H9 (cell line): ENCODE results near the gene TSSK6. TPM values are rescaled to one million over a fixed set of nuclear protein-coding genes. Genes with fewer than 3 reads are reported as not detected.
A peak's percentile ranks its signal among the peaks of the same experiment; 100 is the strongest.

ENCODE experiments used
- DNase-seq: peaks from one replicate; pipeline ENCODE4 v3.0.0-alpha.2; 2017
- H2AFZ ChIP-seq: one replicate; pipeline ENCODE4 v1.6.1; 2013; ENCODE audit warnings: mild to moderate bottlenecking, low read length, control low read depth, moderate library complexity
- H2AK5ac ChIP-seq: 2 replicates; pipeline ENCODE4 v1.6.1; 2013; ENCODE audit warnings: low read length, control low read depth, mixed read lengths; ENCODE audit not compliant: insufficient read length
- H2BK120ac ChIP-seq: one replicate; pipeline ENCODE4 v1.6.1; 2013; ENCODE audit warnings: low read depth, mild to moderate bottlenecking, low read length, control low read depth, inconsistent platforms; ENCODE audit not compliant: poor library complexity, severe bottlenecking
- H2BK12ac ChIP-seq: 2 replicates; pipeline ENCODE4 v1.6.1; 2013; ENCODE audit warnings: low read length, control low read depth, mixed read lengths, low read depth; ENCODE audit not compliant: insufficient read length
- H2BK15ac ChIP-seq: 2 replicates; pipeline ENCODE4 v1.6.1; 2013; ENCODE audit warnings: low read depth, low read length, control low read depth
- H2BK20ac ChIP-seq: one replicate; pipeline ENCODE4 v1.6.1; 2013; ENCODE audit warnings: low read depth, mild to moderate bottlenecking, low read length, control low read depth, inconsistent platforms; ENCODE audit not compliant: poor library complexity, severe bottlenecking
- H2BK5ac ChIP-seq: 2 replicates; pipeline ENCODE4 v1.6.1; 2013; ENCODE audit warnings: low read length, control low read depth, mixed read lengths; ENCODE audit not compliant: insufficient read length
- H3K14ac ChIP-seq: 2 replicates; pipeline ENCODE4 v1.6.1; 2013; ENCODE audit warnings: low read length, control low read depth; ENCODE audit not compliant: insufficient read depth
- H3K18ac ChIP-seq: 2 replicates; pipeline ENCODE4 v1.6.1; 2013; ENCODE audit warnings: low read depth, mild to moderate bottlenecking, mixed read lengths, low read length, control low read depth; ENCODE audit not compliant: insufficient read length
- H3K23ac ChIP-seq: 2 replicates; pipeline ENCODE4 v1.6.1; 2013; ENCODE audit warnings: low read length, control low read depth, mixed read lengths, low read depth; ENCODE audit not compliant: insufficient read length
- H3K23me2 ChIP-seq: 2 replicates; pipeline ENCODE4 v1.6.1; 2013; ENCODE audit warnings: low read depth, mild to moderate bottlenecking, mixed read lengths, low read length, control low read depth; ENCODE audit not compliant: insufficient read length, poor library complexity, severe bottlenecking
- H3K27ac ChIP-seq: 2 replicates; pipeline ENCODE4 v1.5.1; 2013; ENCODE audit warnings: low read length, control low read depth, mixed read lengths, low read depth; ENCODE audit not compliant: insufficient read length
- H3K27me3 ChIP-seq: 2 replicates; pipeline ENCODE4 v1.6.1; 2013; ENCODE audit warnings: low read length, control low read depth, inconsistent platforms; ENCODE audit not compliant: insufficient read depth
- H3K4ac ChIP-seq: 2 replicates; pipeline ENCODE4 v1.6.1; 2013; ENCODE audit warnings: low read depth, mild to moderate bottlenecking, control low read depth, inconsistent platforms, low read length, moderate library complexity
- H3K4me1 ChIP-seq: 2 replicates; pipeline ENCODE4 v1.6.1; 2013; ENCODE audit warnings: low read length, control low read depth, inconsistent platforms; ENCODE audit not compliant: insufficient read depth
- H3K4me2 ChIP-seq: 2 replicates; pipeline ENCODE4 v1.6.1; 2013; ENCODE audit warnings: low read length, control low read depth, mixed read lengths; ENCODE audit not compliant: insufficient read length, insufficient read depth
- H3K56ac ChIP-seq: 2 replicates; pipeline ENCODE4 v1.6.1; 2013; ENCODE audit warnings: low read depth, mild to moderate bottlenecking, mixed read lengths, low read length, control low read depth; ENCODE audit not compliant: insufficient read length
- H3K79me1 ChIP-seq: 2 replicates; pipeline ENCODE4 v1.6.1; 2013; ENCODE audit warnings: low read depth, mild to moderate bottlenecking, moderate library complexity, low read length, control low read depth, inconsistent platforms; ENCODE audit not compliant: insufficient read depth, poor library complexity, severe bottlenecking
- H3K79me2 ChIP-seq: 2 replicates; pipeline ENCODE4 v1.6.1; 2013; ENCODE audit warnings: low read length, control low read depth, inconsistent platforms; ENCODE audit not compliant: insufficient read depth
- H3K9ac ChIP-seq: 2 replicates; pipeline ENCODE4 v1.6.1; 2013; ENCODE audit warnings: low read length, control low read depth, mixed read lengths; ENCODE audit not compliant: insufficient read length; ENCODE audit errors: extremely low read depth
- H3K9me3 ChIP-seq: one replicate; pipeline ENCODE4 v1.6.1; 2013; ENCODE audit warnings: low read depth, low read length, inconsistent platforms; ENCODE audit not compliant: control insufficient read depth
- H3T11ph ChIP-seq: one replicate; pipeline ENCODE4 v1.6.1; 2013; ENCODE audit warnings: mild to moderate bottlenecking, low read length, control low read depth, inconsistent platforms
- H4K20me1 ChIP-seq: one replicate; pipeline ENCODE4 v1.6.1; 2013; ENCODE audit not compliant: control insufficient read depth, insufficient read length, insufficient read depth
- H4K5ac ChIP-seq: 2 replicates; pipeline ENCODE4 v1.6.1; 2013; ENCODE audit warnings: low read depth, mild to moderate bottlenecking, mixed read lengths, low read length, control low read depth; ENCODE audit not compliant: insufficient read length
- H4K8ac ChIP-seq: replicated peaks from 2 replicates; pipeline ENCODE4 v1.6.1; 2013; ENCODE audit warnings: low read length, control low read depth, mixed read lengths, low read depth; ENCODE audit not compliant: insufficient read length
- H4K91ac ChIP-seq: 2 replicates; pipeline ENCODE4 v1.6.1; 2013; ENCODE audit warnings: low read depth, mild to moderate bottlenecking, moderate library complexity, mixed read lengths, low read length, control low read depth; ENCODE audit not compliant: insufficient read length
- H3K27ac Mint-ChIP-seq, 3 experiments: 2 replicates in 2 of 3; 3 replicates in 1 of 3; pipeline ENCODE4 v1.8.0; 2020 to 2021; ENCODE audit warnings: mixed read lengths in 3 of 3, mild to moderate bottlenecking in 1 of 3, moderate library complexity in 1 of 3
- H3K27me3 Mint-ChIP-seq: 2 replicates; pipeline ENCODE4 v1.8.0; 2021; ENCODE audit warnings: low read depth, mild to moderate bottlenecking, moderate library complexity, mixed read lengths
- H3K36me3 Mint-ChIP-seq, 3 experiments: 2 replicates in 2 of 3; 3 replicates in 1 of 3; pipeline ENCODE4 v1.8.0; 2020 to 2021; ENCODE audit warnings: low read depth in 3 of 3, mixed read lengths in 3 of 3; ENCODE audit not compliant: insufficient read depth in 1 of 3
- H3K4me1 Mint-ChIP-seq, 2 experiments: 2 replicates each; pipeline ENCODE4 v1.8.0; 2020; ENCODE audit warnings: mixed read lengths in 2 of 2
- H3K4me3 Mint-ChIP-seq, 2 experiments: 2 replicates in 1 of 2; 3 replicates in 1 of 2; pipeline ENCODE4 v1.8.0; 2020 to 2021; ENCODE audit warnings: mild to moderate bottlenecking in 2 of 2, mixed read lengths in 2 of 2, moderate library complexity in 1 of 2
- H3K9me3 Mint-ChIP-seq, 2 experiments: 2 replicates in 1 of 2; 3 replicates in 1 of 2; pipeline ENCODE4 v1.8.0; 2020; ENCODE audit warnings: mild to moderate bottlenecking in 2 of 2, mixed read lengths in 2 of 2, moderate library complexity in 1 of 2
- WGBS: extraction: QIAGEN DNeasy Blood & Tissue Kit; methylation state at CpG from one replicate; pipeline ENCODE4 v1.1.7; 2013; ENCODE audit warnings: missing lambda C conversion rate, low lambda C conversion rate, mixed read lengths; ENCODE audit not compliant: insufficient read length; ENCODE audit errors: extremely low coverage; 5-methylcytosine and 5-hydroxymethylcytosine counted together
- total RNA-seq: library from RNA; stranded (reverse); gene quantifications from 2 replicates; pipeline ENCODE4 v1.2.1, GENCODE V29; 2021
- TF ChIP-seq, protein P1 (sequence below): fragments of 200-600 bp; sonication (generic); conservative IDR thresholded peaks from 3 replicates; pipeline ENCODE4 v1.8.0; 2021; ENCODE audit warnings: antibody characterized with exemption, mild to moderate bottlenecking

The TSSK6 gene
- total RNA-seq, 1 experiment from 2014 or later, result 2.6 TPM

DNA sequence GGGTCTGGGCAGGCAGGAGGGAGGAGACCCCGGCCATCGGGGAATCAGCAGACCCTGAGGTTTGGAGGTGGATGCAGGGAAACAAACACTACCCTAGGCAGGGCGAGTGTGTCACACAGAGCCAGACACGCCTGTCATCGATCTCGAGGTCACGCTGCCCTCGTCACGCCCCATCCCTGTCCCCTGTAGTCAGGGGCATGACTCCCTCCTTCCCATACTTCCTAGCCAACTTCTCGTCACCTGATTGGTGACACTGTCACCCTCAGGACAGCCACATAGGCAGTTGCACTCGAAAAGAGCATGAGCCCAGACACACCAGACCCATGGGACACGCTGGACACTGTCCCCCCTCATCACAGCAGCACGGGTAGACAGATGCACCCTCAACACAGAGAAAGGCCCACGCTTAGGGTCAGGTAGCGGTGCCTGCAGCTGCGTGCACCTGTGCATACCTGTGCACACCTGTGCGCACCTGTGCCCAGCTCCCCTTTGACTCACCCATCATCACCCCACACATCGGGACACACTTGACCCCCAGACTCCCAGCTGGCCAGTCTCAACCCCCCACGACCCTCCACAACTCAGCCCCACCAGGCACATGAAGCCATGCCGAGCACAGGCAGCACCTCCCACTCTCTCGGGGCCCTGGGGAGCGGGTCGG, 34.6 kb upstream of the TSSK6 start:
- H3K4me2 ChIP-seq, result no peak overlapping the region
- H3K23ac ChIP-seq, result no peak overlapping the region
- no peak overlapping the region for H4K8ac ChIP-seq
- no peak overlapping the region for H3K56ac ChIP-seq
- no peak overlapping the region for H4K91ac ChIP-seq
- H3K9me3 ChIP-seq, result no peaks in the 10 kb centered on the region
- H2BK15ac ChIP-seq, result no peak overlapping the region
- no peaks in the 10 kb centered on the region for H3K4me1 ChIP-seq
- H2AK5ac ChIP-seq, result no peak overlapping the region
- H3T11ph ChIP-seq, result no peak overlapping the region
- H2AFZ ChIP-seq, result no peak overlapping the region
- no peak overlapping the region for H3K18ac ChIP-seq
- Mint-ChIP-seq H3K36me3 (no peaks in the 10 kb centered on the region; a peak in 1 of 7 replicates), H3K4me1 (peaks cover 0 to 8% of the 10 kb centered on the region in 2 experiments; a peak in 2 of 4 replicates), H3K27me3 (peaks cover 7% of the 10 kb centered on the region), H3K27ac (peak overlapping the region in 1 of 3 experiments; percentile 36; a peak in 3 of 7 replicates), H3K9me3 (no peaks in the 10 kb centered on the region; a peak in 1 of 5 replicates), H3K4me3 (no peak overlapping the region)
- no peak overlapping the region for H2BK12ac ChIP-seq
- no peaks in the 10 kb centered on the region for H3K27me3 ChIP-seq
- no peak for DNase-seq
- H2BK20ac ChIP-seq, result no peak overlapping the region
- no peak overlapping the region for H3K4ac ChIP-seq
- peak overlapping the region; percentile 3; the same call in 1 of the 2 replicates for H3K14ac ChIP-seq
- WGBS, result no CpG with 5 or more reads among the region's 23 CpGs
- no peak overlapping the region for H2BK5ac ChIP-seq
- H3K79me1 ChIP-seq, result no peaks in the 10 kb centered on the region
- no peak overlapping the region for H4K5ac ChIP-seq
- H3K23me2 ChIP-seq, result no peaks in the 10 kb centered on the region
- H3K27ac ChIP-seq, result no peak overlapping the region
- H4K20me1 ChIP-seq, result no peaks in the 10 kb centered on the region
- H3K9ac ChIP-seq, result no peak overlapping the region
- no peak overlapping the region for H2BK120ac ChIP-seq
- no peaks in the 10 kb centered on the region for H3K79me2 ChIP-seq
- TF ChIP-seq, protein P1, sequence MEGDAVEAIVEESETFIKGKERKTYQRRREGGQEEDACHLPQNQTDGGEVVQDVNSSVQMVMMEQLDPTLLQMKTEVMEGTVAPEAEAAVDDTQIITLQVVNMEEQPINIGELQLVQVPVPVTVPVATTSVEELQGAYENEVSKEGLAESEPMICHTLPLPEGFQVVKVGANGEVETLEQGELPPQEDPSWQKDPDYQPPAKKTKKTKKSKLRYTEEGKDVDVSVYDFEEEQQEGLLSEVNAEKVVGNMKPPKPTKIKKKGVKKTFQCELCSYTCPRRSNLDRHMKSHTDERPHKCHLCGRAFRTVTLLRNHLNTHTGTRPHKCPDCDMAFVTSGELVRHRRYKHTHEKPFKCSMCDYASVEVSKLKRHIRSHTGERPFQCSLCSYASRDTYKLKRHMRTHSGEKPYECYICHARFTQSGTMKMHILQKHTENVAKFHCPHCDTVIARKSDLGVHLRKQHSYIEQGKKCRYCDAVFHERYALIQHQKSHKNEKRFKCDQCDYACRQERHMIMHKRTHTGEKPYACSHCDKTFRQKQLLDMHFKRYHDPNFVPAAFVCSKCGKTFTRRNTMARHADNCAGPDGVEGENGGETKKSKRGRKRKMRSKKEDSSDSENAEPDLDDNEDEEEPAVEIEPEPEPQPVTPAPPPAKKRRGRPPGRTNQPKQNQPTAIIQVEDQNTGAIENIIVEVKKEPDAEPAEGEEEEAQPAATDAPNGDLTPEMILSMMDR, result no peak
